Measurements from ENCODE around the gene RIT1. TPM values are rescaled to one million over a fixed set of nuclear protein-coding genes. Genes with fewer than 3 reads are reported as not detected.

RIT1 gene
- total and polyA plus RNA-seq, 2 of the 13 experiments (the other 11 are each of a cell fraction or from before 2014, with no cell fraction given): 12.2 to 32.2 TPM

DNA sequence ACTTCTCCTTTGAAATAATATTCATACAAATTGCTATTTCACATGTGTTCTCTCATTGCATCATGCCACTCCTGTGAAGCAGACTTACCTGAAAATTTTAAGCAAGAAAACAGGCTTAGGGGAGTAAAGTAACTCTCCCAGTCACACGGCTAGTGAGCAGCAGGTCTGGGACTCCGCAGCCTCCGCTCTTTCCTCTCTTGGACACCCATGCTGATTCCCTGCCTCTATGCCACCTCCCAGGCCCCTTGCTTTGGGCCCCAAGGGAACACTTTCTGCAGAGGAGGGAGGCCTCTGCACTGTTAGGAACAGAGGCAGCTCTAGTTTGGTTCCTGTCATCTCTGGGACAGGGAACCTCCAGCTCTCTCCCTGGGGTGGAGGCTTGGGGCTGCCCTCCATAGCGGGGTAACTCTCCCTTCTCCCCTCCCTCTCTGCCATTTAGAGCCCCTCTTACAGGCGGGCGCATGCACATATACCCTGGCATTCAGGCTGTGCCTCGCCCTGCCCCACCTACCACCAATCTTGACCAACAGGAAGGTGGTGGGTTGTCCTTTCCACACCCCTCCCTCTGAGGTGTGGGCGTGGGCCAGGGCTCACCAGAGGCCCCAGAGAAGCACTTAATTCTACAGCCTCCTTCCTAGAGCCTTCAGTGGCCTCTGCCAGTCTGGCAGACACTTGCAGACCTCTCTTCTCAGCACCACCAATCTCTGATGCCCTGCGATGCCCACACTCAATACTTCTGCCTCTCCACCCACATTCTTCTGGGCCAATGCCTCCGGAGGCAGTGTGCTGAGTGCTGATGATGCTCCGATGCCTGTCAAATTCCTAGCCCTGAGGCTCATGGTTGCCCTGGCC, 30.1 kb upstream of the RIT1 start, which contains the start of gene RXFP4 (continued):
- TF ChIP-seq, protein P1, sequence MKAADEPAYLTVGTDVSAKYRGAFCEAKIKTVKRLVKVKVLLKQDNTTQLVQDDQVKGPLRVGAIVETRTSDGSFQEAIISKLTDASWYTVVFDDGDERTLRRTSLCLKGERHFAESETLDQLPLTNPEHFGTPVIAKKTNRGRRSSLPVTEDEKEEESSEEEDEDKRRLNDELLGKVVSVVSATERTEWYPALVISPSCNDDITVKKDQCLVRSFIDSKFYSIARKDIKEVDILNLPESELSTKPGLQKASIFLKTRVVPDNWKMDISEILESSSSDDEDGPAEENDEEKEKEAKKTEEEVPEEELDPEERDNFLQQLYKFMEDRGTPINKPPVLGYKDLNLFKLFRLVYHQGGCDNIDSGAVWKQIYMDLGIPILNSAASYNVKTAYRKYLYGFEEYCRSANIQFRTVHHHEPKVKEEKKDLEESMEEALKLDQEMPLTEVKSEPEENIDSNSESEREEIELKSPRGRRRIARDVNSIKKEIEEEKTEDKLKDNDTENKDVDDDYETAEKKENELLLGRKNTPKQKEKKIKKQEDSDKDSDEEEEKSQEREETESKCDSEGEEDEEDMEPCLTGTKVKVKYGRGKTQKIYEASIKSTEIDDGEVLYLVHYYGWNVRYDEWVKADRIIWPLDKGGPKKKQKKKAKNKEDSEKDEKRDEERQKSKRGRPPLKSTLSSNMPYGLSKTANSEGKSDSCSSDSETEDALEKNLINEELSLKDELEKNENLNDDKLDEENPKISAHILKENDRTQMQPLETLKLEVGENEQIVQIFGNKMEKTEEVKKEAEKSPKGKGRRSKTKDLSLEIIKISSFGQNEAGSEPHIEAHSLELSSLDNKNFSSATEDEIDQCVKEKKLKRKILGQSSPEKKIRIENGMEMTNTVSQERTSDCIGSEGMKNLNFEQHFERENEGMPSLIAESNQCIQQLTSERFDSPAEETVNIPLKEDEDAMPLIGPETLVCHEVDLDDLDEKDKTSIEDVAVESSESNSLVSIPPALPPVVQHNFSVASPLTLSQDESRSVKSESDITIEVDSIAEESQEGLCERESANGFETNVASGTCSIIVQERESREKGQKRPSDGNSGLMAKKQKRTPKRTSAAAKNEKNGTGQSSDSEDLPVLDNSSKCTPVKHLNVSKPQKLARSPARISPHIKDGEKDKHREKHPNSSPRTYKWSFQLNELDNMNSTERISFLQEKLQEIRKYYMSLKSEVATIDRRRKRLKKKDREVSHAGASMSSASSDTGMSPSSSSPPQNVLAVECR (CRISPR knock-in tag; IDR thresholded peaks at IDR 0.05; ENCODE audit: borderline replicate concordance): peak; percentile 10; the same call in 1 of the 2 replicates
- TF ChIP-seq, protein P2, sequence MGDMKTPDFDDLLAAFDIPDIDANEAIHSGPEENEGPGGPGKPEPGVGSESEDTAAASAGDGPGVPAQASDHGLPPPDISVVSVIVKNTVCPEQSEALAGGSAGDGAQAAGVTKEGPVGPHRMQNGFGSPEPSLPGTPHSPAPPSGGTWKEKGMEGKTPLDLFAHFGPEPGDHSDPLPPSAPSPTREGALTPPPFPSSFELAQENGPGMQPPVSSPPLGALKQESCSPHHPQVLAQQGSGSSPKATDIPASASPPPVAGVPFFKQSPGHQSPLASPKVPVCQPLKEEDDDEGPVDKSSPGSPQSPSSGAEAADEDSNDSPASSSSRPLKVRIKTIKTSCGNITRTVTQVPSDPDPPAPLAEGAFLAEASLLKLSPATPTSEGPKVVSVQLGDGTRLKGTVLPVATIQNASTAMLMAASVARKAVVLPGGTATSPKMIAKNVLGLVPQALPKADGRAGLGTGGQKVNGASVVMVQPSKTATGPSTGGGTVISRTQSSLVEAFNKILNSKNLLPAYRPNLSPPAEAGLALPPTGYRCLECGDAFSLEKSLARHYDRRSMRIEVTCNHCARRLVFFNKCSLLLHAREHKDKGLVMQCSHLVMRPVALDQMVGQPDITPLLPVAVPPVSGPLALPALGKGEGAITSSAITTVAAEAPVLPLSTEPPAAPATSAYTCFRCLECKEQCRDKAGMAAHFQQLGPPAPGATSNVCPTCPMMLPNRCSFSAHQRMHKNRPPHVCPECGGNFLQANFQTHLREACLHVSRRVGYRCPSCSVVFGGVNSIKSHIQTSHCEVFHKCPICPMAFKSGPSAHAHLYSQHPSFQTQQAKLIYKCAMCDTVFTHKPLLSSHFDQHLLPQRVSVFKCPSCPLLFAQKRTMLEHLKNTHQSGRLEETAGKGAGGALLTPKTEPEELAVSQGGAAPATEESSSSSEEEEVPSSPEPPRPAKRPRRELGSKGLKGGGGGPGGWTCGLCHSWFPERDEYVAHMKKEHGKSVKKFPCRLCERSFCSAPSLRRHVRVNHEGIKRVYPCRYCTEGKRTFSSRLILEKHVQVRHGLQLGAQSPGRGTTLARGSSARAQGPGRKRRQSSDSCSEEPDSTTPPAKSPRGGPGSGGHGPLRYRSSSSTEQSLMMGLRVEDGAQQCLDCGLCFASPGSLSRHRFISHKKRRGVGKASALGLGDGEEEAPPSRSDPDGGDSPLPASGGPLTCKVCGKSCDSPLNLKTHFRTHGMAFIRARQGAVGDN (CRISPR knock-in tag; IDR thresholded peaks at IDR 0.05): peak; percentile 60
- TF ChIP-seq ZNF543 (CRISPR knock-in tag; IDR thresholded peaks at IDR 0.05) (0 out of 2 replicates have a peak, but pooled peaks have one; percentile 68), IKZF4 (CRISPR knock-in tag; IDR thresholded peaks at IDR 0.05; ENCODE audit: borderline replicate concordance, low read depth, not compliant biosample characterization) (no peak), ZEB1 (IDR thresholded peaks at IDR 0.05; ENCODE audit: insufficient replicate concordance, low read depth) (peak; percentile 26), ZNF790 (CRISPR knock-in tag; IDR thresholded peaks at IDR 0.05; ENCODE audit: borderline replicate concordance) (0 out of 2 replicates have a peak, but pooled peaks have one; percentile 37), ZSCAN29 (CRISPR knock-in tag; conservative IDR thresholded peaks at IDR 0.05) (0 out of 2 replicates have a peak, but pooled peaks have one; percentile 37), ZNF30 (CRISPR knock-in tag; IDR thresholded peaks at IDR 0.05) (no peak), FLYWCH1 (CRISPR knock-in tag; IDR thresholded peaks at IDR 0.05) (no peak)
- TF ChIP-seq, protein P3, sequence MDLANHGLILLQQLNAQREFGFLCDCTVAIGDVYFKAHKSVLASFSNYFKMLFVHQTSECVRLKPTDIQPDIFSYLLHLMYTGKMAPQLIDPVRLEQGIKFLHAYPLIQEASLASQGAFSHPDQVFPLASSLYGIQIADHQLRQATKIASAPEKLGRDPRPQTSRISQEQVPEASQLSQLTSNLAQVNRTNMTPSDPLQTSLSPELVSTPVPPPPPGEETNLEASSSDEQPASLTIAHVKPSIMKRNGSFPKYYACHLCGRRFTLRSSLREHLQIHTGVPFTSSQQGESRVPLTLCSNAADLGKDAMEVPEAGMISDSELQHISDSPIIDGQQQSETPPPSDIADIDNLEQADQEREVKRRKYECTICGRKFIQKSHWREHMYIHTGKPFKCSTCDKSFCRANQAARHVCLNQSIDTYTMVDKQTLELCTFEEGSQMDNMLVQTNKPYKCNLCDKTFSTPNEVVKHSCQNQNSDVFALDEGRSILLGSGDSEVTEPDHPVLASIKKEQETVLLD (CRISPR knock-in tag; IDR thresholded peaks at IDR 0.05; ENCODE audit: low read depth): no peak
- TF ChIP-seq, protein P4, sequence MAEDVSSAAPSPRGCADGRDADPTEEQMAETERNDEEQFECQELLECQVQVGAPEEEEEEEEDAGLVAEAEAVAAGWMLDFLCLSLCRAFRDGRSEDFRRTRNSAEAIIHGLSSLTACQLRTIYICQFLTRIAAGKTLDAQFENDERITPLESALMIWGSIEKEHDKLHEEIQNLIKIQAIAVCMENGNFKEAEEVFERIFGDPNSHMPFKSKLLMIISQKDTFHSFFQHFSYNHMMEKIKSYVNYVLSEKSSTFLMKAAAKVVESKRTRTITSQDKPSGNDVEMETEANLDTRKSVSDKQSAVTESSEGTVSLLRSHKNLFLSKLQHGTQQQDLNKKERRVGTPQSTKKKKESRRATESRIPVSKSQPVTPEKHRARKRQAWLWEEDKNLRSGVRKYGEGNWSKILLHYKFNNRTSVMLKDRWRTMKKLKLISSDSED (CRISPR knock-in tag; IDR thresholded peaks at IDR 0.05): no peak
- TF ChIP-seq, protein P5, sequence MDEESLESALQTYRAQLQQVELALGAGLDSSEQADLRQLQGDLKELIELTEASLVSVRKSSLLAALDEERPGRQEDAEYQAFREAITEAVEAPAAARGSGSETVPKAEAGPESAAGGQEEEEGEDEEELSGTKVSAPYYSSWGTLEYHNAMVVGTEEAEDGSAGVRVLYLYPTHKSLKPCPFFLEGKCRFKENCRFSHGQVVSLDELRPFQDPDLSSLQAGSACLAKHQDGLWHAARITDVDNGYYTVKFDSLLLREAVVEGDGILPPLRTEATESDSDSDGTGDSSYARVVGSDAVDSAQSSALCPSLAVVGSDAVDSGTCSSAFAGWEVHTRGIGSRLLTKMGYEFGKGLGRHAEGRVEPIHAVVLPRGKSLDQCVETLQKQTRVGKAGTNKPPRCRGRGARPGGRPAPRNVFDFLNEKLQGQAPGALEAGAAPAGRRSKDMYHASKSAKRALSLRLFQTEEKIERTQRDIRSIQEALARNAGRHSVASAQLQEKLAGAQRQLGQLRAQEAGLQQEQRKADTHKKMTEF (CRISPR knock-in tag; IDR thresholded peaks at IDR 0.05): 0 out of 2 replicates have a peak, but pooled peaks have one; percentile 11
- TF ChIP-seq, protein P6, sequence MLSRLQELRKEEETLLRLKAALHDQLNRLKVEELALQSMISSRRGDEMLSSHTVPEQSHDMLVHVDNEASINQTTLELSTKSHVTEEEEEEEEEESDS (CRISPR knock-in tag; IDR thresholded peaks at IDR 0.05; ENCODE audit: borderline replicate concordance): no peak; the same call in 1 of the 2 replicates
